HG03025 (cell line): Measurements from ENCODE around the gene PSORS1C2.
"Not testable (repeated sequence)": the region's sequence is repeated elsewhere in the genome, so short reads cannot be mapped to it uniquely, and the experiment has no call there.

Experiments used
- ATAC-seq: cut with Tn5 transposase; IDR thresholded peaks from one replicate; pipeline ENCODE4 v1.9.1; 2021; ENCODE audit warnings: mild to moderate bottlenecking, moderate library complexity; ENCODE audit not compliant: unreplicated experiment, low FRiP score

Gene PSORS1C2

DNA sequence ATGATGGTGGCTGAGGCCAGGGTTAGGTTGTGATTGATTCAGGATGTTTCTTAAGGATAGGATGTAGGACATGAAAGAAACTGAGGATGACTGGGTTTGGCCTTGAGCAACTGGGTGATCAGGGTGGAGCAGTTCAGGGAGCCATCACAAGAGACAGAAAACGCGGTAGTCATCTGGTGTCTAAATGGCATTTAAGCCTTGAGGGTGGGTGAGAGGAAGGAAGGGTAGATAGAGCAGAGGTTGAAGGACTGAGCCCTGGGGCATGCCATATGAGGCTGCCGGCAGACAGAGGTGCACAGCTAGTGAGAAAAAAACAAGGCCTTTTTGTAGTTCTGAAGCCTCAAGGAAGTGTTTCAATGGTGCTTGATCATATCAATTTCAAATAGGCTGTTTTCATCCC, 29.7 kb upstream of the PSORS1C2 start:
- no peak for ATAC-seq

DNA sequence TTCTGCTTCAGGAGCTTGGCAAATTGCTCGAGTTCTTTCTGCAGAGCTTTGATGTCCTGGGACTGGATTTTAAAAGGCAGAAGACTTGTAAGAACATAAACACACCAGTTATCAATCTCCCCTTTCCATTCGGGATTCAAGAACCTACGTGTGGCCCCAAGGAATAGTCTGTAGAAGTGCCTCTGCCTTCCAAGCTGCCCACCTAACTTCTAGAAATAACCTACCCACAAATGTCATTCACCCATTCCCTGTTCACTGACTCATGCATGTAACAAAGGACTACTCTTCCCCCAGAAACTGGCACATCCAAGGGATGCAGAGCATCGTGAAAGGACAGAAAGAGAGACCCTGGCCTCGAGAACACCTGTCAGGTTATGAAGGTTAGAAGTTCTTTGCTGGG, 27.1 kb upstream of the PSORS1C2 start:
- ATAC-seq, result no peak

DNA sequence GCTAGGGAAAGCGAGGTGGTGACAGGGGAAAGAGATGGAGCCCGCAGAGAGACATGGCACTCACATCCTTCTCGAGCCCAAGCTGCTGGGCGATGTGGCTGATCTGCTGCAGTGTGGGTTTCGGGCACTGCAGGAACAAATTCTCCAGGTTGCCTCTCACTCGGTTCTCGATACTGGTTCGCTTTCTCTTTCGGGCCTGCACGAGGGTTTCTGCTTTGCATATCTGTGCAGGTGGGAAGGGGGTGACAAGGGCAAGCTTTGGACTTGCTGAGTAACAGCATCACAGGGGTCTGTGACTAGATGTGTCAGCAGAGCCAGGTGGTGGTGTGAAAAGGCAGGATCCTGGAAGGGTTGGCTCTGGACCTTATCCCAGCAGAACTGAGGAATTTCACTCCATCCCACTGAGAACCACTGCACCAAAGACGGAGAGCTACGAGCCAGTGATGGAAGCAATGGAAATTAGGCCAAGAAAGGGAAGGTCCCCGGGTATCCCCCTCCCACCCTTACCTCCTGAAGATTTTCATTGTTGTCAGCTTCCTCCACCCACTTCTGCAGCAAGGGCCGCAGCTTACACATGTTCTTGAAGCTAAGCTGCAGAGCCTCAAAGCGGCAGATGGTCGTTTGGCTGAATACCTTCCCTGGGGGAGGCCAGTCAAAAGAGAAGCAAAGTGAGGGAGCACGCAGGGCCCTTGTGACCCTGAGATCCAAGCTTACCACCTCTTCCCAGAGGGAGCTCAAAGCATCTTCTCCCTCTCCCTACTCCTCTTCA, 26.4 kb upstream of the PSORS1C2 start:
- peak; percentile 65 for ATAC-seq

DNA sequence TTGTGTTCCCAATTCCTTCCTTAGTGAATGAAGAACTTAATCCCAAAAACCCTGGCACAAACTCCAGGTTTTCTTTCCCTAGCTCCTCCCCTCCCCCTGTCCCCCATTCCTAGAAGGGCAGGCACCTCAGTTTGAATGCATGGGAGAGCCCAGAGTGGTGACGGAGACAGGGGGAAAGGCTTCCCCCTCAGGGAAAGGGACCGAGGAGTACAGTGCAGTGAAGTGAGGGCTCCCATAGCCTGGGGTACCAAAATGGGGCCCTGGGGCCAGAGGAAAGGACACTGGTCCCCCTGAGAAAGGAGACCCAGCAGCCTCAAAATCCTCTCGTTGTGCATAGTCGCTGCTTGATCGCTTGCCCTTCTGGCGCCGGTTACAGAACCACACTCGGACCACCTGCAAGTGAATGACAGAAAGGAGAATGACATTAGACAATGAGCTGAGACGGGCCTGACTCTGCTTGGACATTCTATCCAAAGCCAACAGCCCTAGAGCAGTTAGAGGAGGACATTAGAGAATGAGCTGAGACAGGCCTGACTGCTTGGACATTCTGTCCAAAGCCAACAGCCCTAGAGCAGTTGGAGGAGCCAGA, 25.7 kb upstream of the PSORS1C2 start:
- not testable (repeated sequence) for ATAC-seq

DNA sequence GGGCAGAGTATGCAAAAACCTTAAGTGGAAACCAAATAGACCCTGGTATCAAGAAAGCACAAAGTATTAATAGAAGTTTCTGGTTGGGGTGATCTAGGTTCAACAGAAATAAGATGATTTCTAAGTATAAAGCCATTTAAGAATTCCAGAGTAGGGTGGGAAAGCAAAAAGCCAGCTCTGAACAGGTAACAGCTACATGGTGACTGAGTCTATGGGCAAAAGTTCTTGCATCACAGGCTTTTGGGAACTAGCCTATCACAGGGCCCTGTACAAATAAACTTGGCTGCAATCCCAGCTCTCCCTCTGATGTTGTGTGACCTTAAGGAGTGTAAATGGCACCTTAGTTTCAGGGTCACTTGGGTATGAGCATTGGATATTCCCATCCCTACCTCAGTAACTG, 25.1 kb upstream of the PSORS1C2 start:
- no peak for ATAC-seq

DNA sequence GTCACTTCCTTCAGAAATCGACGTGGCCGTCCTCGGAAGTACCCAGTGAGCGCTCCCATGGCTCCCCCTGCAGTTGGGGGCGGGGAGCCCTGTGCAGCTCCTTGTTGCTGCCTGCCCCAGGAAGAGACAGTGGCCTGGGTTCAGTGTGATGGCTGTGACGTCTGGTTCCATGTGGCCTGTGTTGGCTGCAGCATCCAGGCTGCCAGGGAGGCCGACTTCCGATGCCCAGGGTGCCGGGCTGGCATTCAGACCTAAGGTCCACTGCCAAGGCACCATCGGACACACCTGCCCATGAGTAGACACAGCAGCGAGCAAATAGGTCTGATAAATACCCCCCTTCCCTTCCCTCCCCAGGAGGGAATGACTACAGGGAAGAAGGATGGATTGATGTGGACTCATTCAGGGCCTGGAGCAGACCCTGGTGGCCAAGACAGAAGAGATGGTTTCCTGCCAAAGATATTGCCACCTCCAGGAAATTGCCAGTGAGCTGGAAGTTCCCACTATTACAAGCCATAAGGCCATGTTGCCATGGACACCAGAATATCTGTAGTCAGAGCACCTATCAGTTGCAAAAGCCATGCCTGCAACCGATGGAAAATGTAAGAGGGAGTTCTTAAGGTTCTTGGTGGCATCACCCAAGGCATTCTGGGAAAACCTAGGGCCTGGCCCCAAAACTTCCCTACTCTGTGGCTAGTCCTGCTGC, 23.7 kb upstream of the PSORS1C2 start:
- ATAC-seq, result no peak

DNA sequence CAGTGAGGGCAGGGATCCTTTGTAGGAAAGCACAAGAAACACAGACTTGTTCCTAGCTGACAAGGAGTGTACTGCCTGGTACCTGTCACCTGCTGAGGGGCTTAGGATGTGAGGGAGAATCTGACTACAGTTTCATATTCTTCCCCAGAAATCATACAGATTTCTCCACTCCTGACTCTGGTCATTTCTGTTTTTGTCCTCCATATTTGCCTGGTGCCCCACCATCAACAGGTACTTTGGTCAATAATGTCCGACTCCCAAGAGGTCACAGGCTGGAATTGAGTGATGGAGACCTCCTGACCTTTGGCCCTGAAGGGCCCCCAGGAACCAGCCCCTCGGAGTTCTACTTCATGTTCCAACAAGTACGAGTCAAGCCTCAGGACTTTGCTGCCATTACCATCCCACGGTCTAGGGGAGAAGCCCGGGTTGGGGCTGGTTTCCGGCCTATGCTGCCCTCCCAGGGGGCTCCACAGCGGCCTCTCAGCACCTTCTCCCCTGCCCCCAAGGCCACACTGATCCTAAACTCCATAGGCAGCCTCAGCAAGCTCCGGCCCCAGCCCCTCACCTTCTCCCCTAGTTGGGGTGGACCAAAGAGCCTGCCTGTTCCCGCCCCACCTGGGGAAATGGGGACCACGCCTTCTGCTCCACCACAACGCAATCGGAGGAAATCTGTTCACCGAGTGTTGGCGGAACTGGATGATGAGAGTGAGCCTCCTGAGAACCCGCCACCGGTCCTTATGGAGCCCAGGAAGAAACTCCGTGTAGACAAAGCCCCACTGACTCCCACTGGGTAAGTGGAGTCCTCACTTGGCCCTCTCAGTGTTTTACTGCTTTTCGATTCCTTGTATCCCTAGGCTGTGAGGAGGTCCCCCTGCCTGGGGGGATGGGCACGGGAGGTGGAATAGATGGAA, 22.6 kb upstream of the PSORS1C2 start:
- ATAC-seq, result no peak

DNA sequence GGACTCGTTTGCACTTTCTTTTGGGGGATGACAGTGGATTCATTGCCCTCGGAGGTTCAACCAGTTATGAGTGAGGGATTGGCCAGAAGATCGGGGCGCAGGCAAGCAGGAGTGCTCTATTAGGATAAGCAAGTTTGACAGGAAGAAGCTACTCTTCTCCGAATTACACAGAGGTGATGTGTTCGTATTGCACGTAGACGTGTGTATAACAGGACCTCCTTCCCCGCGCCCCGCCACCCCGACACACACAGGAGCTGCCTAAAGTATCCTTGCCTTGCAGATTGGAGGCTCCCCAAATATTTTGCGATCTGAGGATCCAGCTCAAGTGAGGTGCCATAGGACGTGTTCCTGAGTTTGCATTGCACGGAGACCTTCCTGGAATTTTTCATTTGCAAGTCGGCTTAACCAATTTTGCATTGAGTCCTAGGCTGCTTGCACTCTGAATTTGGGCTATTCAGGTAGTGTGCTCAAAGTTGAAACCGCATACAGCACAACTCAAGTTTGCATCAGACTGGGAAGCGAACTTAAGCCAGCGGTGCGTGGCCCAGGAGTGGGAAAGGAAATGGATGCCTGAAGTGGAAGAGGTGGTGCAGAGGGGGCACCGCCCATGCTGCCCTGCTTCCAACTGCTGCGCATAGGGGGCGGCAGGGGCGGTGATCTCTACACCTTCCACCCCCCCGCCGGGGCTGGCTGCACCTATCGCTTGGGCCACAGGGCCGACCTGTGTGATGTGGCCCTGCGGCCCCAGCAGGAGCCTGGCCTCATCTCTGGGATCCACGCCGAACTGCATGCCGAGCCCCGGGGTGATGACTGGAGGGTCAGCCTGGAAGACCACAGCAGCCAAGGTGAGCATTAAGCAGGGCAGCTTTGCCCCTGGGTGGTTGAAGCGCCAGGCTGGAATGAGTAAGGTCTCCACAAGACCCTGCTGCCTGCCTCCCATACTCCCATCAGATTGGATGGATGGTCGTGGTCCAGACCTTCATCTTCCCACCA, 20.3 kb upstream of the PSORS1C2 start:
- no peak for ATAC-seq

DNA sequence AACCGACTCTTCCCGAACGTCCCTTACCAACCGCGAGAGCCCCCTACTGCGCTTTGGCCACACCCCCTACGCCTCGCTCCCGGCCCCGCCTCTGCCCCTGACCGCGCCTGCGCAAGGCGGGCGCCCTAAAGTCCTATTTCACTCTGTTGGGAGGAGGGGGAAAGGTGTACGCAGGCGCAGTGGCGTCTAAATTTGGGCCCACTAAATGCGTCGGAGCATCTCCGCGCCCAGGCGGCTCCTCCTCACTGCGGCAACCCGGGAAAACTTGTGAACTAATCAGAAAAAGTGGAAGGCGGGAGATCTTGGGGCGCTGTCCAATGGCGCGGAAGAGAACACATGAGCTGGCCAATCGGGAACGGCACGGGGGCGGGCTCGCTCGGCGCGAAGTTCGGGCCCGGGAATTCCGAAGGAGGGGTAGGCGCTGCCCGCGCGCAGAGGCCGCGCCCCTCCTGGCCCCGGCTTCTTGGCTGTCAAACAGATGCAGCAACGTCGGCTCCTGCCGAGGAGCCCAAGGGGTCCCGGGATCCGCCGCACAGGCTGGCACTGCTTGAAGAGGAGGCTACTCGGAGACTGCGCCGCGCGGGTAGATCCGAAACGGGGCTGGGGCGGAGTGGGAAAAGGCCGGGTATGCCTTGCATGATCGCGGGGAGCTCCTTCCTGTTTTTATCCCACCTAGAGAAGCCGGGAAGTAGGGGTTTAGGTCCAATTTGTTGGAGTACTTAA, 19.4 kb upstream of the PSORS1C2 start, which contains the start of gene TCF19:
Gene TCF19 (plus strand): TSS at position 450 of the 723 bp plus-strand sequence. CDS start 881 bp downstream, outside the sequence.
- peak; percentile 86 for ATAC-seq

DNA sequence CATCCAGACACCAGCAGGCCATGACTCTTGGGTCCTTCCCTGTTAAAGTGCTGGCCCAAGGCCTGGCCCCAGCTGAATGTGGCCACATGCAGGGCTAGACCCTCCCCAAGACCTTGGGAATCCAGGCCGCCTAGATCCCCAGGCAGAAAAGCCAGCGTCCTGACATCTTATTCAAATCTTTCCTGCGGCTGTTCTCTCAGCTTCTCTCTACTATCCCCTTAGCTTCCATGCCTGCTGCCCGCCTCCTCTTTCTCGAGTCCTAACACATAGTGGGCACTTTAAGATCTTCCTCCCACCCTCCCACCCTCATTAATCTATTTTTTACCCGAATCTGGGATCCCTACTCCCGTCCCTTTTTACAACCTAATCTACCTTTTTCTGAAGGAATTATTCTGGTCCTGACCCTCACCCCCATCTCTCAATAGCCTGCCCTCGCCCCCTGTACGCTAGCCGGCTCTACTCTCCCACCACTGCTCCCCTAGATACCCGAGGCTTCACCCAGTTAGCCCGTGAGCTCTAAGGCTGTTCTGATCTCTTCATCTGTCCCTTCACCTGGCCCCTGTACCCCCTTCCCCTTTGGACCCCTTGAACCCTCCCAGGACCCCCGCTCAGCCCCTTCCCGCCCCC, 18.8 kb upstream of the PSORS1C2 start, which contains the start of gene CCHCR1:
Gene CCHCR1 (minus strand): TSS at position 290 of the 627 bp plus-strand sequence. CDS start 202 bp downstream, at position 88.
- ATAC-seq, result no peak

DNA sequence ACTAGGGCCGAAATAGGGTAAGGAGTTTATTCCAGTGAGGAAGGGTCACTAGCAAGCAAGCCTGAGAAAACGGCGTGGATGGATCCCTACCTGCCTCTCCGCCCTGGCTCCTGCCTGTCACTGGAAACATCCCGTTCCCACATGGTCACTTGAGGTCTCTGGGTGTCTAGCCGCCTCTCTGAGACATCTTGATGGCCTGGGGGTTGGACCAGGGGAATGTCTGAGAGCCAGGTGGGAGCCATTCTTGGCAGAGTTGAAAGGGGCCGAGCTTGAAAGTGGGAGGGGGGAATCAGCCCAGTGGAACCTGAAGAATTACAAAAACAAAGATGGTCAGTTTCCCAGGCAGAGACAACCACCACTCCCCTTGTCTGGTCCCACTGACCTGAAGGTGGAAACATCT, 17.8 kb upstream of the PSORS1C2 start:
- no peak for ATAC-seq

DNA sequence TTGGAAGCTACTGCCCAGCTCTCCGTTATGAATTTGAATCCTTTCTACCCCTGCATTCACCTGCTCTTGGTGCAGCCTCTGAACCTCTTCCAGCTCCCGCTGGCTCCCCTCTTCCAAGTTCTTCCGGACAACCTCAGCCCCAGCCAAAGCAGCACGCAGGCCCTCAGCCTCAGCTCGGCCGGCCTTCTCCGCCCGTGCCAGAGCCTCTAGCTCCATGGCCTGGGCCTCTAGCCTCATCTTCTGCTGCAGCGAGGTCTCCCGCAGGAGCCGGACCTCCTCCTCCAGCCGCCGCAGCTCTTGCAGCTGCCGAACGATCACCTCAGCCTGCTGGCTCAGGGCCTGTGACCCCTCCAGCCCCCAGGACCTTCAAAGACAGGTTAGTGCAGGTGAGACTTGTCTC, 15.6 kb upstream of the PSORS1C2 start:
- no peak for ATAC-seq

DNA sequence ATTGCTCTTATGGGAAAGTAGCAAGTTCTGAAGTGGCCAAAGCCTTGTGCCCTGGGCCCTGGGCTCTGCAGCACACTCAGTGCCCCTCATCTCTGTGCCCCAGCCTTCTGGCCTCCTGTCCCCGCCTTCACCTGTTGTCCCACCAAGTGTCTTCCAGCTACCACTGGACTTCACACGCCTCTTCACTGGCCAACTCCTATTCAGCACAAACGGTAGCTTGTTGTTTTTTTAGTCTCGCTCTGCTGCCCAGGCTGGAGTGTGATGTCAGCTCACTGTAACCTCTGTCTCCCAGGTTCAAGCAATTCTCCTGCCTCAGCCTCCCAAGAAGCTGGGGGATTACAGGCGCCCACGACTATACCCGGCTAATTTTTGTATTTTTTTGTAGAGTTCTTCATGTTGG, 13.9 kb upstream of the PSORS1C2 start:
- ATAC-seq, result no peak

DNA sequence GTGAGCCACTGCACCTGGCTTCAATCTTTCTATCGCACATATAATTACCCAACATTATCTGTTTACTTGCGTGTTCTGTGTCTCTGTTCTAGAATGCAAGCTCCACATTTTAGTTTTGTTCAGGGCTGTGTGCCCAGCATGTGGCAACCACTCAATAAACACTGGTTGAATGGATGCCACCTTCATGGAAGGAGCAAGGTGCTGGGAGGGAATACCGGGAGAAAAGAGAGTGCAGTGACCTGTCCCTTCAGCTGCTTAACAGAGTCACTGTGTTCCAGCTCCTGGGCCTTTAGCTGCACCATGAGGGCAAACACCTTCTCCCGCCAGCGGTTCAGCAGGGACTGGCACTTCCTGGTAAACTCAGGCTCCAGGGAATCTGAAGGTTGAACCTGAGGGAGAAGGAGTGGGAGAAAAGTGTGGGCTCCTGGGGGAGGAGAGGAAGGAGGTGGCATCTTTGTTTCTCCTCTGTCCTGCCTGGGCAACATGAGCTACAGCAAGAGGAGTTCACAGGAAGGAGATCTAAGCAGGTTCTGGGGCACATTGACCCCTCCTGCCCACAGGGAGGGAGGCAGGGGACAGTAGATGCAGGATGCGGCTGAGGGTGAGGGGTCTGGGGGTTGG, 11.1 kb upstream of the PSORS1C2 start:
- ATAC-seq, result no peak

DNA sequence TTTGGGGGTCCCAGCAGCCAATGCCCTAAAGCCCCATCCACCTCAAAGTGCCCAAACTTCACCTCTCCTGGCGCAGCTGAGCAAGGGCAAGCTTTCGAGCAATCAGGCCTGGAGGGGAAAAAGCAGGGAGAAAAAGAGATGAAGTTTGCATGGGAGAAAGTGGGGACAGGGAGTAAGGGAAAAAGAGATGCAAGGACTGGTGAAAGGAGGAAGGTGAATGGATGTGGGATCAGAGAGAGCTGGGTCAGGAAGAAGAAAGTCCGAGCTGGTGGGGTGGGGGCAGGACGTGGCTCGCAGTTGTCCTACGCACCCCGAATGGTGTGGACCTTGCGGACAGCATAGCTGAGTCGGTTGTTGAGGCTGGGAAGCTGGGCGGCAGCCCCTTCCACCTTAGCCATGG, 6.5 kb upstream of the PSORS1C2 start:
- ATAC-seq, result no peak

DNA sequence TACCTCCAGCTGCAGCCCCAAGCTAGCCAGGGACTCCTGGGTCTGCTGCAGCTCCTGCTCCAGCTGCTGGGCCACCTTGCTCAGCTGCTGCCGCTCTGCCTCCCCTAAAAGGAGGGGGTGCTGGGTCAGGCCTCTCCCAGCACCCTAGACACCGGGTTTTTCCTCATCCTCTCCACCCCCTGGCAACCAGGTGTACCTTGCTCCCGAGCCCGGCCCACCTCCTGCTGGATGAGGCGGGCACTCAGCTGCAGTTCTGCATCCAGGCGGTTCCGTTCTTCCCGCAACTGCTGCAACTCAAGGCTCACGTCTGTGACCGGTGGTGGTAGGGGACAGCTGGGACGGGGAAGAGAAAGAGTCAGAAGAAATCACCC, 6.1 kb upstream of the PSORS1C2 start:
- ATAC-seq, result no peak

DNA sequence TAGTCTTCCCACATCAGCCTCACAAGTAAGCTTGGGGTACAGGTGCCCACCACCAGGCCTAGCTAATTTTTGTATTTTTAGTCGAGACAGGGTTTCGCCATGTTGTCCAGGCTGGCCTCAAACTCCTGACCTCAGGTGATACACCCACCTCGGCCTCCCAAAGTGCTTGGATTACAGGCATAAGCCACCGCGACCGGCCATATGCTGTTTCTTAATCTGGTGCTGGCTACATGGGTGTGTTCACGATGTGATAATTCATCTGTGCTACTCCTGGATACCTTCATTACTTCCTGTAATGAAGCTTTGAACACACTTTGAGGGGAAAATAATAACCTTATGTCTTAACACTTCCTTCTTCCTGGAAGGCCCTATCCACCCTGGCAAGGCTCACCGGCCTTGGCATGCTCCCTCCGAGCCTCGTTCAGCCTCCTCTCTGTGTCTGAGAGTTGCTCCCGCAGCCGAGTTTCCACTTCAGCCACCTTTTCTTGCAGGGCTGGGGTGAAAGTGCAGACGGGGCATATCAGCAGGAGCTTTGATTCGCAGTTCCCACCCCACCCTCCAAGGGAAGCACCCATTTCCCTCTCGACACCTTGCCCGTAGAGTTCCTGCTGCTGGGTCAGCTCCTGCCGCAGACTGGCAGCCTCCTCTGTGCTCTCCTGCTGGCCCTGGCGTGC, 5.6 kb upstream of the PSORS1C2 start:
- no peak for ATAC-seq
